Dermis blood vessel endothelial cell (primary cell): Measurements from ENCODE around the gene COX14. TPM values are rescaled to one million over a fixed set of nuclear protein-coding genes. Genes with fewer than 3 reads are reported as not detected.
"Not testable (repeated sequence)": the region's sequence is repeated elsewhere in the genome, so short reads cannot be mapped to it uniquely, and the experiment has no call there.

Experiments
- DNase-seq: peaks from one replicate; pipeline ENCODE4 v3.0.0; 2010
- total RNA-seq: library from RNA; depleted of rRNA; stranded (reverse); fragments of >200 nt; gene quantifications from 2 replicates; pipeline ENCODE4 v1.2.3, GENCODE V29; 2014

COX14 gene
- total RNA-seq = 23.4 and 45.1 TPM in 2 replicates

DNA sequence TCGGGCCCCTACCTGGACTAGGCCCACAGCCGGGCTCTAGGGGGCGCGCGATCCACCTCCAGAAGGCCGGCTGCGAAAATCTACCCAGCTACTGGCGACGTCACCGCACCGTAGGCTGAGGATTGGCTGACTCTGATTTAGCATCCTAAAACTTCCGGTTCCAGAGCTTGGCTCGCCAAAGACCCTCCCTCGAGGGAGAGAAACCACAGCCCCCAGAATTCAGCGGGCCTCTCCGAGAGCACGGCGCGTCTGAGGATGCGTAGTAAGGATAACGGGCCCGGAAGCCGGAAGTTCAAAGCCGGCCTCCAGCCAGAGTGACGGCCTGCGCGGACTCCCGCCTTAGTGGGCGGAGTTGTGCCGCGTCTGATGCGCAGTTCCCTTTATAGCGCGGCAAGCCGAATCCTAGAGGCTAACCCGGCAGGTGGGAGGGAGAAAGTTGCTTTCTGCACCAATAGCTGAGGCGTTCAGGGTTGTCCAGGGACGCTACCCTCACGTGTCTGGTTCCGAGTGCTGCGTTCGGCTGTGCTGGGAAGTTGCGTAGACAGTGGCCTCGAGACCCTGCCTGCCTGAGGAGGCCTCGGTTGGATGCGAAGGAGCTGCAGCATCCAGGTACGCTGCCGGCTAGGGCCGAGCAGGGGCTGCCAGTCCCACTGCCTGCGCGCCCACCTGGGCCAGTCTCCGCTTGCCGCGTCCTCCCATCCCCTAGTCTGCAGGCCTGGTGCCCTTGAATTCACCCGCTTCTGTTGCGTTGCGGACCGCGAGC lies at the start of gene COX14:
Gene COX14, plus strand, starts transcription at position 544 of the 763 bp plus-strand sequence. CDS start 7,808 bp downstream, outside the sequence.
- DNase-seq = peak; percentile 99

- DNase-seq = no peak
Observed at GRCh38 chr12:50062728-50063460, 49.1 kb upstream of the COX14 start.

- no peak for DNase-seq
Observed at GRCh38 chr12:50065726-50066310, 46.2 kb upstream of the COX14 start.

DNA sequence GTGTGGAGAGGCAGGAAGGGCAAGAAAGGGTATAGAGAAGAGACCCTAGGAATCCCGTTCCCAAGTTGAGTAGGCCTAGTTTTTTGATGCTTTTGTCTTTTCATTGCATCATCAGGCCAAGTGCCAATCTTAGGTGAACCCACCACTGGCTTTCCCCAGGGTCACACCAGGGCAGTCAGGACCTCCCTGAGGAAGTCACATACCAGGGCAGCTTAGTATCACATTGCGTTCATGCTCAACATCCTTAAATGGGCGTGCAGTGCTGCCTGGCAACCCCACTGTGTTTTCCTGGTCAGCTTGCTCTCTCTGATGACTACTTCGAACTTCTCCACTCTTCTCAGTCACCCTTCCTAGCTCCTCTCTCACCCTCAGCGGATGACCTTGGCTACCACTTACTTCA lies 45.6 kb upstream of the COX14 start:
- DNase-seq = no peak

- DNase-seq = no peak
Observed at GRCh38 chr12:50069069-50069468, 43.0 kb upstream of the COX14 start.

DNA sequence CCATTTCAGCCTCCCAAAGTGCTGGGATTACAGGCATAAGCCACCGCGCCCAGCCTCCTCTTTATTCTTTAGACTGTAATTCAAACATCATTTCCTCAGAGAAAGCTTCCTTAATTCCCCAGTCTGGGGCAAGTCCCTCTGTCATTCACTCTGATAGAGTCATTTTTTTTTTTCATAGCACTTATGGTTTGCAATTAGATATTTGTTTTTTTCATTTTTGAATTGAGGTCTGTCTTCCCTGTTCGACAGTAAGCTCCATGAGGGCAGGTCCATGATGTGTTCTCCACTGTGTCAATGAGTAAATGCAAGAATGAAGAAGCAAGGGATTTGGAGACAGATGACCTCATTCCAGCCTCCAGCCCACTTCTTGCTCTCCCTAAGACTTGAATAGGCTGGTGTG lies 42.5 kb upstream of the COX14 start:
- no peak for DNase-seq

GRCh38 chr12:50070314-50071060 lies 41.5 kb upstream of the COX14 start:
- peak; percentile 91 for DNase-seq

- DNase-seq = no peak
Observed at GRCh38 chr12:50072198-50072907, 39.7 kb upstream of the COX14 start.

GRCh38 chr12:50073206-50073605 lies 38.8 kb upstream of the COX14 start:
- DNase-seq = no peak

GRCh38 chr12:50073712-50074111 lies 38.3 kb upstream of the COX14 start:
- DNase-seq = no peak

DNA sequence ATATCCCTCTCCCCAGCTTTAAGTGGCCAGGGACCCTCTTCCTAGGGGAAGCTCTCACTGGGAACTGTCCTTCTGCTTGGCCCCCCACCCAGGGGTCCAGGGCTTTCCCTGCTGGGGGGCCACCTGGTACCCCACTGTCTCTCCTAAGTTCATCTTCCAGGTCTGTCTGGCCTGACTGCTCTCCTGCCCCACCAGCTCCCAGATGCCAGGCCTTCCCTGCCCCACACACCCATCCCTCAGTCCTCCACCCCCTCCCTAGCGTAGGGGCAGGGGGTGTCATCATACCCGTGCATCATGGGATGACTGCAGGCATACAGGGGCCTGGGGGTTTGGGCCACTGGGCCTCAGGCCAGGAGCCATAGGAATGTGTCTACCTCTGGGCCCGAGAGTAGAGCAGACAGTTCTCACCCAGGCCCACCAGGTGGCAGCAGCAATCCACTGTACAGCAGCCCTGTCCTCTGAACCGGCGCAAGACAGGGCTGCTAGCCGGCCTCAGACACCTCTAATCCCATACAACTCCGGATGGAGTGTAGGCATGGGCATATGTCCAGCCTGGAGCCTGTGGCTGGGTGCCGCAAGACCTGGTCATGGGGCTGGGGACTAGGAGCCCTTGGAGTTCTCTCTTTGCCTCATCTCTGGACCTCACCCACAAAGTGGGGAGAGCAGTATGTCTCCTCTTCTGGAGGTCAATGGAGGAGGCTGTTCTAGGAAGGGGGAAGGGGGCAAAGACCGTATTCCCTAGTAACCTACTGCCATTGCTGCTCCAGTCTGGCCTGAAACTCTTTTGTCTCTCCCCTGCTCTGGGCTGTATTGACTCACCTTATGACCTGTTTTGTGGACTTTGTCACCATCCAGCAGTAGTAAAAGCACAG lies 36.9 kb upstream of the COX14 start:
- peak; percentile 92 for DNase-seq

- DNase-seq = no peak
Observed at GRCh38 chr12:50075808-50076170, 36.2 kb upstream of the COX14 start.

GRCh38 chr12:50077099-50077498 lies 34.9 kb upstream of the COX14 start:
- DNase-seq = no peak

GRCh38 chr12:50078281-50078680 lies 33.8 kb upstream of the COX14 start:
- DNase-seq = no peak

DNA sequence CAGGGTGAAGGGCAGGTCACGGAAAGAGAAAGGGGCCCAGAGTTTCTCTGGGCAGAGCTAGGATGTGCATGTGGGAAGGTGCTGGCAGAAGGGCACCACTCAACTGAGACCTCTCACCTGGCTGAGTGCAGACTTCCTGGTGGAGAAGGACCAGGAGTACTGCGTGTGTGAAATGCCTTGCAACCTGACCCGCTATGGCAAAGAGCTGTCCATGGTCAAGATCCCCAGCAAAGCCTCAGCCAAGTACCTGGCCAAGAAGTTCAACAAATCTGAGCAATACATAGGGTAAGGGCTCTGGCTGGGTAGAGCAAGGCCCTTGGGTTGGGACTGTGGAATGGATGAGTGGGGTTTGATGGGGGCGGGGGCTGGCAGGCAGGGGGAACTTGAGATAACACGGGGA lies 32.3 kb upstream of the COX14 start:
- no peak for DNase-seq

DNA sequence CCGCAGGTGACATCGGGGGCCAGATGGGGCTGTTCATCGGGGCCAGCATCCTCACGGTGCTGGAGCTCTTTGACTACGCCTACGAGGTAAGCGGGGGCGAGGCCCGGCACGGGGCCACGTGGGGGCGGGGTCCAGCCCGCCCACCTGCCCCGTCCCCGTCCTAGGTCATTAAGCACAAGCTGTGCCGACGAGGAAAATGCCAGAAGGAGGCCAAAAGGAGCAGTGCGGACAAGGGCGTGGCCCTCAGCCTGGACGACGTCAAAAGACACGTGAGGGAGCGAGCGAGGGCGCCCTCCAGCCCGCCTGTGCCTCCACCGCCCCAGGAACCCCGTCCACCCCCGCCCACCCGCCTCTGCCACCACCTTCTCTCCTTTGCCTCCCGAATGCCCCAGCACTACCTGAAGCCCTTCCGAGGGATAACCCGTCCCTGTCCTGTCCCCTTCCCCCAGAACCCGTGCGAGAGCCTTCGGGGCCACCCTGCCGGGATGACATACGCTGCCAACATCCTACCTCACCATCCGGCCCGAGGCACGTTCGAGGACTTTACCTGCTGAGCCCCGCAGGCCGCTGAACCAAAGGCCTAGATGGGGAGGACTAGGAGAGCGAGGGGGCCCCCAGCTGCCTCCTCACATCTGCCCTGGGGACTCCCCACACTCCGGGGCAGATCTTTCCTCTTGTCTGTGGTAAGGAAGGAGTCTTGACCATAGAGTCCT lies 30.8 kb upstream of the COX14 start:
- DNase-seq = no peak

DNA sequence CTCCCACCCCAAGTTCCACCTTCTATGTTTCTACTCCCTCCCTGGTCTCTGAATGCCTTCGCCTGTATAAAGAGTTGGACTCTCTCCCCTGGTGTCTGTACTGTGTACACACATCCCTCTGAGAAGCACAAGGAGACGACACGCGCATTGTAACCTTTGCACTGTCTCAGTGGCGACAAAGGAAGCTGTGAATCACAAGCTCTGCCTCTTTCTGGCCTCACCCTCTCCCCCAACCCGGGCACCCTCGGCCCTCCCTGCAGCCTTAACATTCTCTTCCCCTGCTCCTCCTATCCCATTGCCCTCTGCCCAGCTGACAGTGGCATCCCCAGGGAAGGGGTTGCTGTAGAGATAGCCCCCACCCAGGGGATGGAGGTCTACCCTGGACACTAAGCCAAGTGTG lies 29.4 kb upstream of the COX14 start:
- DNase-seq = no peak

GRCh38 chr12:50083301-50083700 lies 28.7 kb upstream of the COX14 start:
- no peak for DNase-seq

- not testable (repeated sequence) for DNase-seq
Observed at GRCh38 chr12:50084409-50084774, 27.6 kb upstream of the COX14 start.

DNA sequence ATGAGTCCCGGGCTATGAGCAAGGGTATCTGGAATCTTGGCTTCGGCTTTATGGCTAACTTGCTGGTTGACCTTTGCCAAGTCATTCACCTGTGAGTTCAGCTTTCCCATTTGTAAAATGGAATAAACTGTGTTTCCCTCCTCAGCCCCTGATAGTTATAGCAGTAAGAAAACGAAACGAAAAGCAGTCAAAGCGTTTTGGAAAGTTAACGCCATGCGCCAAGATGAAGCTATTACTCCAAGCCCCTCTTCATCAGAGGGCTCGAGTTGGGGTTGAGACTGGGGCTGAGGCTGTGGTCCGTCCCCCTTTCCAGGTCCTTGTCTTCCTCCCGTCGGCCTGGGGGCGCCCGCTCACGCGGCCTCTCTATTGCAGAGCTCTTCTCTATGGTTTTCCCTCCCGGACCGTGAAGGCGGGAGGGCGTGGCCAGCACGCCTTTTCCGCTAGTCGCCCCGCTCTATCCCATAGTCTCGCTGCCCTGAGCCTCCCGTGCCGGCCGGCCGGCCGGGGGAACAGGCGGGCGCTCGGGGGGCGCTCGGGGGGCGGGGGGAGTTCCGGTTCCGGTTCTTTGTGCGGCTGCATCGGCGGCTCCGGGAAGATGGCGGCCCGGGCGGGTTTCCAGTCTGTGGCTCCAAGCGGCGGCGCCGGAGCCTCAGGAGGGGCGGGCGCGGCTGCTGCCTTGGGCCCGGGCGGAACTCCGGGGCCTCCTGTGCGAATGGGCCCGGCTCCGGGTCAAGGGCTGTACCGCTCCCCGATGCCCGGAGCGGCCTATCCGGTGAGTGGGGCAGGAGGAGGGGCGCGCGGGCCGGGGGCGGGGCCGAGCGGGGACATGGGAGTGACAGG lies 27.0 kb upstream of the COX14 start, which contains the start of gene SMARCD1:
Gene SMARCD1, plus strand, starts transcription at position 568 of the 840 bp plus-strand sequence. Its CDS starts 28 bp downstream, at position 596.
- peak; percentile 95 for DNase-seq
